IPS DF 6.9 (cell line): ENCODE data around the gene SPHKAP.
"Not testable (repeated sequence)": the region's sequence is repeated elsewhere in the genome, so short reads cannot be mapped to it uniquely, and the experiment has no call there.

Source experiments
- DNase-seq: peaks from one replicate; pipeline ENCODE4 v3.0.0-alpha.2; 2013; ENCODE audit warnings: low read depth, low spot score
- H3K27ac ChIP-seq: one replicate; pipeline ENCODE4 v1.5.1; 2013; ENCODE audit warnings: low read length, control low read depth
- H3K27me3 ChIP-seq: 2 replicates; pipeline ENCODE4 v1.6.1; 2013; ENCODE audit warnings: mild to moderate bottlenecking, low read length; ENCODE audit not compliant: control insufficient read depth, insufficient read depth
- H3K36me3 ChIP-seq: 2 replicates; pipeline ENCODE4 v1.6.1; 2013; ENCODE audit warnings: low read length; ENCODE audit not compliant: control insufficient read depth, insufficient read depth
- H3K4me1 ChIP-seq: 2 replicates; pipeline ENCODE4 v1.6.1; 2013; ENCODE audit warnings: low read length; ENCODE audit not compliant: control insufficient read depth, insufficient read depth
- H3K4me3 ChIP-seq: 2 replicates; pipeline ENCODE4 v1.5.1; 2013; ENCODE audit warnings: mild to moderate bottlenecking, low read length
- H3K9me3 ChIP-seq: 2 replicates; pipeline ENCODE4 v1.6.1; 2013; ENCODE audit warnings: low read length, inconsistent platforms; ENCODE audit not compliant: control insufficient read depth, insufficient read depth
- WGBS: extraction: QIAGEN DNeasy Blood & Tissue Kit; methylation state at CpG from one replicate; pipeline ENCODE4 v1.1.7; 2013; ENCODE audit warnings: mixed read lengths, missing lambda C conversion rate; ENCODE audit not compliant: insufficient read length, insufficient coverage; 5-methylcytosine and 5-hydroxymethylcytosine counted together

Gene SPHKAP, protein sequence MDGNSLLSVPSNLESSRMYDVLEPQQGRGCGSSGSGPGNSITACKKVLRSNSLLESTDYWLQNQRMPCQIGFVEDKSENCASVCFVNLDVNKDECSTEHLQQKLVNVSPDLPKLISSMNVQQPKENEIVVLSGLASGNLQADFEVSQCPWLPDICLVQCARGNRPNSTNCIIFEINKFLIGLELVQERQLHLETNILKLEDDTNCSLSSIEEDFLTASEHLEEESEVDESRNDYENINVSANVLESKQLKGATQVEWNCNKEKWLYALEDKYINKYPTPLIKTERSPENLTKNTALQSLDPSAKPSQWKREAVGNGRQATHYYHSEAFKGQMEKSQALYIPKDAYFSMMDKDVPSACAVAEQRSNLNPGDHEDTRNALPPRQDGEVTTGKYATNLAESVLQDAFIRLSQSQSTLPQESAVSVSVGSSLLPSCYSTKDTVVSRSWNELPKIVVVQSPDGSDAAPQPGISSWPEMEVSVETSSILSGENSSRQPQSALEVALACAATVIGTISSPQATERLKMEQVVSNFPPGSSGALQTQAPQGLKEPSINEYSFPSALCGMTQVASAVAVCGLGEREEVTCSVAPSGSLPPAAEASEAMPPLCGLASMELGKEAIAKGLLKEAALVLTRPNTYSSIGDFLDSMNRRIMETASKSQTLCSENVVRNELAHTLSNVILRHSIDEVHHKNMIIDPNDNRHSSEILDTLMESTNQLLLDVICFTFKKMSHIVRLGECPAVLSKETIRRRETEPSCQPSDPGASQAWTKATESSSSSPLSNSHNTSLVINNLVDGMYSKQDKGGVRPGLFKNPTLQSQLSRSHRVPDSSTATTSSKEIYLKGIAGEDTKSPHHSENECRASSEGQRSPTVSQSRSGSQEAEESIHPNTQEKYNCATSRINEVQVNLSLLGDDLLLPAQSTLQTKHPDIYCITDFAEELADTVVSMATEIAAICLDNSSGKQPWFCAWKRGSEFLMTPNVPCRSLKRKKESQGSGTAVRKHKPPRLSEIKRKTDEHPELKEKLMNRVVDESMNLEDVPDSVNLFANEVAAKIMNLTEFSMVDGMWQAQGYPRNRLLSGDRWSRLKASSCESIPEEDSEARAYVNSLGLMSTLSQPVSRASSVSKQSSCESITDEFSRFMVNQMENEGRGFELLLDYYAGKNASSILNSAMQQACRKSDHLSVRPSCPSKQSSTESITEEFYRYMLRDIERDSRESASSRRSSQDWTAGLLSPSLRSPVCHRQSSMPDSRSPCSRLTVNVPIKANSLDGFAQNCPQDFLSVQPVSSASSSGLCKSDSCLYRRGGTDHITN (N-terminal part only)

DNA sequence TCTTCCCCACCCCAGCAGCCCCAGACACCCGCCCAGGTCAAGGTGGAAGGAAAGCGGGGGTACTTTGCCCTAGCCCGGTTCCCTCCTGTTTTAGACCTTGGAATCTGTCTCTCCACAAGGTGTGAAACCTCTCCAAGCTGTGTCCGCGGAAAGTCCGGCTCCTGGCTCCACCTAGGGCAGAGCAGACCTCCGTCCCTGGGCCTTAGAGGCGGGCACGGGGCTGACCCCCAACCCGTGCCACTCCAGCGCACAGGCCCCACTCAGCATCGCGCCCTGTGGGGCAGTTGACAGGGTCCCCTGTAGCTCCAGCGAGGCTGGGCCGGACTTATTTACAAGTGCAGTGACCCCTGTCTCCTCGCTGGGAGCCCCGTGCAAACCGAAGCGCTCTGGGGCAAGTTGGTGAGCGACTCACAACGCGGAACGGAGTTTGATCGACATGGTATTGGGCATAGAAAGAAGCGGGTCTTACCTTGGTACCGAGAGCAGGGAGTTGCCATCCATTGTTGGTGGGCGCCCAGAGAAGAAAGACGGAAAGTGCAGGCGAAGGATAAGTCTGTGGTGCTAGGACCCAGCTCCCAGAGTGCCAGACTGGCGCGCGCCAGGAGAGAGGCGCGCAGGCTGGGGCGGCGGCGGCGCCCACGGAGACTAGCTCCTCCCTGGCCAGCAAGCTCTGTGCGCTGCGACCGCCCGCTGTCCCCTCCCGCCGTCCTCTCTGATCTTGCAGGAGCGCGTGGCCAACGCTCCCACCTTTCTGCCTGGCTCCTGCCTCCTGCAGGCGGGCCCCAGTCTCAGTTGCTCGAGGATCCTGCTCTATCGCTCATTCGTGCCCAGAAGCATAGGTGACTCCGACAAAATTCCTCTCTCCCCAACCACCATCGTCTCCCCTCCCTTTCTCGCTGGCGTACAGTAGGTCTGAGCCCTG, at the start of gene SPHKAP:
TSS of gene SPHKAP (minus strand) at position 590 of the 922 bp plus-strand sequence. CDS start at position 501, 89 bp downstream.
- Histone ChIP-seq H3K4me1 (no peaks in the 10 kb centered on the region), H3K36me3 (no peaks in the 10 kb centered on the region), H3K9me3 (no peaks in the 10 kb centered on the region; the same call in 1 of the 2 replicates), H3K27ac (no peak within 1 kb of the TSS), H3K4me3 (peak within 1 kb of the TSS; percentile 37; the same call in 1 of the 2 replicates), H3K27me3 (peaks cover 18% of the 10 kb centered on the region)
- no CpG with 5 or more reads among the region's 56 CpGs for WGBS
- DNase-seq = peak; percentile 9

DNA sequence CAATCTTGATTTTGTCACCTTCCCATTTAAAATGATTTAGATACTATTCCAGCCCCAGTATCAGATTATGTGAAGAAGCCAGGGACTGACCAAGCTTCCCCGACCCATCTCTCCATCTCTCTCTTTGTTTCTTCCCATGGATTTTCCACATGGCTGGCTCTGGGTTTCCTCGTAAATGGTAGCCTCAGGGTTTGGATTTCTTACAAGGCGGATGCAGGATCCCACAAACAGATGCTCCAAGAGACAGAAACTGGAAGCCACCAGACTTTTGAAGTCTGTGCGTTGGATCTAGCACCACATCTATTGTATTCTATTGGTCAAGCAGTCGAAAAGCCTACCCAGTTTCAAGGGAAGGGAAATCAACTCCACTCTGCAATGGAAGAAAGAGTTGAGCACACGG, 46.0 kb upstream of the SPHKAP start:
- Histone ChIP-seq H3K36me3 (no peaks in the 10 kb centered on the region), H3K9me3 (no peaks in the 10 kb centered on the region), H3K4me1 (no peaks in the 10 kb centered on the region), H3K4me3 (no peak overlapping the region), H3K27ac (no peak overlapping the region), H3K27me3 (no peaks in the 10 kb centered on the region)
- no CpG with 5 or more reads among the region's 6 CpGs for WGBS
- DNase-seq = no peak

DNA sequence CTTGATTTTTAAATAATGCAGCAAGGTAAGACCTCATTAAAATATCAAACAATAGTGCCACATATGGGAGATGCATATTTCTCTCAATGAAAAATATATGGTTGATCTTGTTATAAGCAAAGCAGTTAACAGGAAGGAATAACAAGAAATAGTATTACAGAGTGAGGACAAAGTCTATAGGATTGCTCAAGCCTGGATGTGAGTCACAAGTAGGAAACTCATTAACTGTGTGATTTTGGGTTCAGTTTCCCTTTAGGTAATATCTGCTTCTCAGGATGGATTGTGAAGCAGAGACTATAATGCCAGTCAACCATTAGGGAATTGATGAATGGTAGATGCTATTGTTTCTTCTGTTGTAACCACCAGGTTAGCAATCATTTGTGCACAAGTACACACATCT, 42.9 kb upstream of the SPHKAP start:
- no peak for DNase-seq
- H3K27ac ChIP-seq = no peak overlapping the region
- H3K36me3 ChIP-seq = no peaks in the 10 kb centered on the region
- H3K27me3 ChIP-seq = no peaks in the 10 kb centered on the region
- H3K9me3 ChIP-seq = no peaks in the 10 kb centered on the region
- H3K4me3 ChIP-seq = no peak overlapping the region
- H3K4me1 ChIP-seq = no peaks in the 10 kb centered on the region

DNA sequence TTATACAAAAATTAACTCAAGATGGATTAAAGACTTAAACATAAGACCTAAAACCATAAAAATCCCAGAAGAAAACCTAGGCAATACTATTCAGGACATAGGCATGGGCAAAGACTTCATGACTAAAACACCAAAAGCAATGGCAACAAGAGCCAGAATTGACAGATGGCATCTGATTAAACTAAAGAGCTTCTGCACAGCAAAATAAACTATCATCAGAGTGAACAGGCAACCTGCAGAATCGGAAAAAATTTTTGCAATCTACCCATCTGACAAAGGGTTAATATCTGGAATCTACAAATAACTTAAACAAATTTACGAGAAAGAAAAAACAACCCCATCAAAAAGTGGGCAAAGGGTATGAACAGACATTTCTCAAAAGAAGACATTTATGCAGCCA, 37.1 kb upstream of the SPHKAP start:
- H3K9me3 ChIP-seq, H3K27me3 ChIP-seq, H3K4me1 ChIP-seq, H3K27ac ChIP-seq, H3K4me3 ChIP-seq, DNase-seq, H3K36me3 ChIP-seq: not testable (repeated sequence)
- WGBS = no CpG with 5 or more reads among the region's 2 CpGs

DNA sequence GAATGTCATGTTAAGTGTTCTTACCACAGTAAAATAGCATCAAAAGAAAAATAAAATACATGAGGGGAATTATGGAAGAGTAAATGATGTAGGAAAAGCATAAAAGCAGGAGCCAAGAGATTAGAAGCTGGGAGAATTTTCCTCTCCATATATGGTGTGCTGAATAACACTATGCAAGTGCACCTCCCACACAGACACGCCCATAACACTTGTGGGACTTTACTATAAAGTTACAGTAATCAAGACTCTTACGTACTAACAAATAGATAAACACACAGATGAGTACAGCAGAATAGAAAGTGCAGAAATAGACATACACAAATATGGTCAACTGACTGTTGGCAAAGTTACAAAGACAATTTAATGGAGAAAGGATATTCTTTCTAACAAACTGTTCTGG, 16.0 kb upstream of the SPHKAP start:
- no peak for DNase-seq

DNA sequence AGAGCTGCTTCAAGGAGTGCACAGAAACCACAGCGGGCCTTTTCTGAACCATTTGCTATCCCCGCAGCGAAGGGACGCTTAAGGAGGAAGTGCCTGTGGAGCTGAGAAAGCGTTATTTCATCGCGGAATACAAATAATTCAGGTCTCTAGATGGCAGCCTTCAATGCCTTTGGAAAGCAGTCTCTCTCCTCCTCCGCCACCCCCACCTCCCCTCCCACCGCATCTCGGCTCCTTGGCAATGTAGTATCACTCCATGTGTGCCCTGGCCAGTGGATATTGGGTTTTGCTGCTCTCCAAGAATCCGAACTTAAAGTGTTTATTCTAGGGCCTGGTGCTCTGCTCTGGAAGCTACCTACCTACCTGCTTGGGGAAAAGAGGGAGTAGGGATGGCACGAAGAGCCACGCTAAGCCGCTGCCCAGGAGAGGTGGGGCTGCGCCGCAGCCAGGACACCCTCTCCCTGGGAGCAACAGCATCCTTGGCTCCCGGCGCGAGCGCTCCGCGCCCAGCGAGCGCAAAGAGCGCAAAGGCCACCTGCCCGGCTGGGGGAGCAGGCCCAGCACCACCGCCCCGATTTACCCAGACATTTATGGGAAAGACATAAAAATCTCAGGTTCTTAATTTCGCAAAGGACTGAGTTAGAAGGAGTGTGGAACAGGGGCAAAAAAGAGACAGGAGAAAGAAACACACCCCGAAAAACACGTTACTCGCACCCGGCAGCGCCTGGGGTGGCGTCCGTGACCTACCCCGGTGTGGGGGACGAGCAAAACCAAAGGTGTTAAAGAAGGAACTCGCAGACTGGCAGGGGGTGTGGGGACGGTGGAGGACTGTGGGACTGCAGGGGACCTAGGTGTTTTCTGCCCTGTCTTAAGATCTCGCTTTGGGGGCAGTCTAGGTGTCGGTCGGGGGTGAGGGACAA, 1.0 kb downstream of the SPHKAP start:
- no peak overlapping the region for H3K27ac ChIP-seq
- no peaks in the 10 kb centered on the region for H3K4me1 ChIP-seq
- WGBS = no CpG with 5 or more reads among the region's 43 CpGs
- peak; percentile 47 for DNase-seq
- H3K9me3 ChIP-seq = no peaks in the 10 kb centered on the region; the same call in 1 of the 2 replicates
- H3K4me3 ChIP-seq = peak overlapping the region; percentile 37; the same call in 1 of the 2 replicates
- peaks cover 18% of the 10 kb centered on the region for H3K27me3 ChIP-seq
- no peaks in the 10 kb centered on the region for H3K36me3 ChIP-seq

More for the DNA sequence above, 16.0 kb upstream of the SPHKAP start:
- Histone ChIP-seq H3K36me3 (no peaks in the 10 kb centered on the region), H3K4me1 (no peaks in the 10 kb centered on the region), H3K9me3 (no peaks in the 10 kb centered on the region), H3K27me3 (no peaks in the 10 kb centered on the region), H3K27ac (no peak overlapping the region), H3K4me3 (no peak overlapping the region)
- no CpG with 5 or more reads among the region's 2 CpGs for WGBS

DNA sequence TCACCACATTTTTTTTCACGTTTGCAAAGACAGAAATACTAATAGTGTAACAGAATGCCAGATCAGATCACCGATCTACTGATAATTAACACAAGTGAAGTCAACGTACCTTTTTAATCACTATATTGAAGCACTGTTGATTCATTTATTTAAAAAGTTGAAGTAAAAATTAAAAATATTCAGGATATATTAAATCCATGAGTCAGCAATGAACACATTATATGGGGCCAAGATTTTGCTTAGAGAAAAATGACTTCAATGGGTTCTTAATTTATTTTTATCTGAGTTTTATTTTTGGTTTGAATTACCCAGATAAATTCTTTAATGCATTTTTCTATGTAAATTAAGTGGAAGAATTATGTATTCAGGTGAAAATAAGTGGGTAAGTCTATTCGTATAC, 14.2 kb downstream of the SPHKAP start:
- Histone ChIP-seq H3K9me3 (no peaks in the 10 kb centered on the region), H3K27me3 (no peaks in the 10 kb centered on the region), H3K4me3 (no peak overlapping the region), H3K27ac (no peak overlapping the region), H3K36me3 (no peaks in the 10 kb centered on the region), H3K4me1 (no peaks in the 10 kb centered on the region)
- no CpG with 5 or more reads among the region's 4 CpGs for WGBS
- DNase-seq = no peak

DNA sequence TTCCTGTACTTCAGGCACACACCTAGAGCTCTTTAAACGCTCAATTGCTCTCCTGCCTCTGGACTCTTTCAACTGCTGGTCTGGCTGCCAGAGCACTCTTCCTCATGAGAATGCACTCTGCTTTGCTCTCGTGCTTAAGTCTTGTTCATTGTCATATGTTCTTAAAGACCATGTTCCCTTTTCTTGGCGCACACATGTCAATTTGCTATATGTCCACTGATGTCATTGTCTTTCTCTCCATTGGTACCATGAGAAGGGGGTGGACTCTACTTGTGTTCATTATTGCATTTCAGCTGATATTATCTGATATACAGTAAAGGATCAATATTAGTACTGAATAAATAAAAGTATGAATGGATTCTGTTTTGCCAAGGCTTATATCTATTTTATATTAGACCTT, 16.8 kb downstream of the SPHKAP start:
- WGBS = no CpG with 5 or more reads among the region's 3 CpGs
- H3K36me3 ChIP-seq = no peaks in the 10 kb centered on the region
- H3K4me3 ChIP-seq = no peak overlapping the region
- no peak overlapping the region for H3K27ac ChIP-seq
- no peaks in the 10 kb centered on the region for H3K9me3 ChIP-seq
- no peaks in the 10 kb centered on the region for H3K4me1 ChIP-seq
- H3K27me3 ChIP-seq = no peaks in the 10 kb centered on the region
- DNase-seq = no peak

DNA sequence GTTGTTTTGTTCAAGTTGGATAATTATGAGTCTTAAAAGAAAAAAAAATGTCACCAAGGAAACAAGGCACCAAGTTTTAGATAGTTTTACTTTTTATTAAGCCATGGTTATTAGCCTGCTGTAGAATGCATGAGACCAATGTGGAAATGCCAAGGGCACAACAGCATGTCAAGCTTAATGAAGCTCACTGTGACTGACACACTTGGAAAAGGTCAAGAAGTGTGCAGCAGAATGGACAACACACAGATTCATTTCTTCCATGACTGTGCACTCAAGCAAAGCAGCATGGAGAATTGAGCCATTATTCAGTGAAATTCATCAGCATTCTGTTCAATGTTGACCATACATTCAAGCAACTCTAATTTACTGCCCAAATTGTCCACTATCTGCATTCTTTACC, 23.6 kb downstream of the SPHKAP start:
- Histone ChIP-seq H3K9me3 (no peaks in the 10 kb centered on the region), H3K4me1 (no peaks in the 10 kb centered on the region), H3K36me3 (no peaks in the 10 kb centered on the region), H3K27ac (no peak overlapping the region), H3K27me3 (no peaks in the 10 kb centered on the region), H3K4me3 (no peak overlapping the region)
- no peak for DNase-seq
